Esophagus squamous epithelium (tissue), 5 donors: ENCODE data around the gene BAZ2B. TPM values are rescaled to one million over a fixed set of nuclear protein-coding genes. Genes with fewer than 3 reads are reported as not detected.

Source experiments
- DNase-seq: peaks from one replicate; lab custom pipeline; 2025; lab: John Stamatoyannopoulos, UW
- H3K27ac ChIP-seq, 4 donors: fragments of 200-600 bp; sonication (generic); one replicate each; pipeline ENCODE4 v1.5.1; 2016 to 2019; ENCODE audit warnings: mild to moderate bottlenecking in 1 of 4
- H3K27me3 ChIP-seq, 4 donors: fragments of 200-600 bp; sonication (generic); 1 replicate in 3 of 4; 2 replicates in 1 of 4; pipeline versions ENCODE4 v1.5.1 to v1.6.0; 2017 to 2021; ENCODE audit warnings: antibody characterized with exemption in 1 of 4
- H3K36me3 ChIP-seq, 3 donors: fragments of 200-600 bp; sonication (generic); one replicate each; pipeline ENCODE4 v1.5.1; 2016 to 2019
- H3K4me1 ChIP-seq, 3 donors: fragments of 200-600 bp; sonication (generic); one replicate each; pipeline ENCODE4 v1.5.1; 2017 to 2019
- H3K4me3 ChIP-seq, 4 donors: fragments of 200-600 bp; sonication (generic); 1 replicate in 3 of 4; 2 replicates in 1 of 4; pipeline ENCODE4 v1.5.1; 2016 to 2019; ENCODE audit warnings: mild to moderate bottlenecking in 2 of 4, moderate library complexity in 1 of 4
- H3K9me3 ChIP-seq, 3 donors: fragments of 200-600 bp; sonication (generic); one replicate each; pipeline ENCODE4 v1.5.1; 2016 to 2019
- CTCF ChIP-seq, 6 experiments: fragments of 450-650 bp in 4 of 6; fragments of 200-600 bp in 2 of 6; sonication (generic) in 2 of 6; IDR thresholded peaks; one replicate each; pipeline ENCODE4 v1.5.1; 2016 to 2019; ENCODE audit warnings: antibody characterized with exemption in 6 of 6, mild to moderate bottlenecking in 4 of 6, moderate library complexity in 4 of 6
- POLR2A ChIP-seq, 4 donors: fragments of 450-650 bp; IDR thresholded peaks; one replicate each; pipeline ENCODE4 v1.6.1; 2017; ENCODE audit warnings: antibody characterized with exemption in 4 of 4, mild to moderate bottlenecking in 4 of 4, moderate library complexity in 3 of 4
- WGBS, 2 donors: methylation state at CpG; one replicate each; pipeline ENCODE4 v1.1.5; 2018; 5-methylcytosine and 5-hydroxymethylcytosine counted together
- intact Hi-C: fragments of 100-400 bp; cut with DNase I; formaldehyde crosslinking; loops from one replicate; pipeline ENCODE4 v1.15.0; 2022
- total RNA-seq, 4 donors: library from RNA; depleted of rRNA; stranded (reverse); fragments of >200 nt; gene quantifications; one replicate each; pipeline ENCODE4 v1.1.0, GENCODE V29; 2016
- donor health status: DM: yes; HTN: yes; CAD: no.

BAZ2B gene
- total RNA-seq, 4 donors from 2014 or later: 41.6 to 94.6 (median 54.1) TPM

DNA sequence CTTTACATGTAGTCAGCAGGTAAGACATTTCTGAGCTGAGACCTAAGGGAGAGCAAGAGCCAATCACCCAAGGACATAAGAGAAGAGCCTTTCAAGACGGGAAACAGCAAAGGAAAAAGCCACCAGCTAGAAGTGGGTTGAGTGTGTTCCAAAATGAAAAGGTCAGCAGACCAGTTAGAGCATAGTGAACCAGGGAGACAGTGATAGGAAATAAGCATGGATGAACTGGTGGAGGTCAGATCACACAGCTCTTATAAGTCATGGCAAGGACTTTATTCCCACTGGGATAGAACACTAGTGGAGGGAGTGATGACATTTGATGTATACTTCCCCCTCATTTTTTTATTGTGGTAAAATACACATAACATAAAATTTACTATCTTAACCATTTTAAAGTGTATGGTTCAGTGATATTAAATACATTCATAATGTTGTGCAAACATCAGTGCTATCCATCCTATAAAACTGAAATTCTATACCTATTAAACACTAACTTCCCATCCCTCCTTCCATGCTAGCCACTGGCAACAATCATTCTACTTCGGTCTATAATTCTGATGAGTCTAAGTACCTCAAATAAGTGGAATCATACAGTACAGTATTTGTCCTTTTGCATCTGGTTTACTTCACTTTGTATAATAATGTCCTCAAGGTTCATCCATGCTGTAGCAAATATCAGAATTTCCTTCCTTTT is 174.0 kb downstream of the BAZ2B start:
- H3K9me3 ChIP-seq: no peaks in the 10 kb centered on the region
- H3K27ac ChIP-seq: no peak overlapping the region
- H3K27me3 ChIP-seq: no peaks in the 10 kb centered on the region
- peaks cover 0 to 95% (median 10%) of the 10 kb centered on the region in 3 donors for H3K36me3 ChIP-seq
- TF ChIP-seq POLR2A (IDR thresholded peaks at IDR 0.05) (no peak), CTCF (IDR thresholded peaks at IDR 0.05) (no peak)
- WGBS, 2 donors: 88 to 90% methylated on average over 2 of the region's 2 CpGs
- H3K4me3 ChIP-seq: no peak overlapping the region
- intact Hi-C loops: no loop called here
- DNase-seq: no peak
- H3K4me1 ChIP-seq: no peaks in the 10 kb centered on the region

DNA sequence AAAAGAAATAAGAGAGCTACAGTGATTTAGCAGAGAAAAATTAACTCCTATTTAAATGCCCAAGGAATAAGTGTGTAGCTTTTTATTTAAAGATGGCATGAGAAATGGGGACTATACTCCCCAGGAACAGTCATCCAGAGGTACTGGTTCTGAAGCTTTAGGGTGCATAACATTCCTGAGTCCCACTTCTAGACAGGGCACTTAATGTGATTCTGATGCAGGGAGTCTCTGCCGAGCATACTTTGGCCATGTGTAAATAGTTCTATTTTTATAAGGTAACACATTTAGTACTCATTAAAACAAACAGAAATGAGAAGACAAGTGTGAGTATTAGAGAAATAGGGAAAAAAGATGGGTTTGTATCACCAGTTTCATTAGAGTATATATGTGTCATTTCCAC is 175.2 kb downstream of the BAZ2B start:
- no peaks in the 10 kb centered on the region for H3K4me1 ChIP-seq
- 73 to 76% methylated on average over 1 of the region's 1 CpG for WGBS, 2 donors
- no peak overlapping the region for H3K4me3 ChIP-seq
- no peaks in the 10 kb centered on the region for H3K9me3 ChIP-seq
- no peaks in the 10 kb centered on the region for H3K27me3 ChIP-seq
- TF ChIP-seq POLR2A (IDR thresholded peaks at IDR 0.05): no peak
- TF ChIP-seq CTCF (IDR thresholded peaks at IDR 0.05): no peak
- no peak for DNase-seq
- H3K27ac ChIP-seq: no peak overlapping the region
- H3K36me3 ChIP-seq: peaks cover 0 to 95% (median 9%) of the 10 kb centered on the region in 3 donors
- intact Hi-C loops: no loop called here

GRCh38 chr2:159439421-159439820 is 176.9 kb downstream of the BAZ2B start:
- Histone ChIP-seq H3K27ac (no peak overlapping the region), H3K4me3 (no peak overlapping the region), H3K36me3 (peaks cover 0 to 94% (median 0%) of the 10 kb centered on the region in 3 donors), H3K9me3 (no peaks in the 10 kb centered on the region), H3K27me3 (no peaks in the 10 kb centered on the region), H3K4me1 (no peaks in the 10 kb centered on the region)
- TF ChIP-seq POLR2A (IDR thresholded peaks at IDR 0.05) (no peak), CTCF (IDR thresholded peaks at IDR 0.05) (no peak)
- DNase-seq: no peak
- intact Hi-C loops: no loop called here

DNA sequence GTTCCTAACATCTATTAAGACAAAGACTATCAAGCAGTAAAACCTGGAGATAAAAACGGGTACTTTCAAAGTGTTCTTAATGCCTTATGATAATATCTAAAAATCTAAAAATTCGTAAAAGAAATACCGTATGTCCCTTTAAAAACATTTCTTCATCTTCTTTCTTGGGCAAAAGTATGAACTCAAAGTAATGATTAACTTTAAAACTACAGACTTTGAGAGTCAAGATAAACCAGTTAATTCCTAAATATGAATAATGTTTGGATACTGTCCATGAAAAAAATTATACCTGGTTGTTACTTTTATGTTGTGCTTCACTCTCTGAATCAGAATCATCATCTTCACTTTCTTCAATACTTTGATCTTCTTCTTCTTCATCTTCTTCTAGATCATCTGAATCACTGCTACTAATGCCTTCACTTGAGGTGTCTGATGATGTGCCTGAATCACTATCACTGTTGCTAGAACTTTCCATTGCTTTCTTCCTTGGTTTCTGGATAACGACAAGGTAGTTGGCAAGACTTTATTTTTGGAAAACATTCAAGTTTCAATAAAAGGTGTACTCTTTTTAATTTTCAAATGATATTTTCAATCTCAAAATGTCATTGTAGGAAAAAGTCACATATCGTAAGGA is 177.5 kb downstream of the BAZ2B start:
- H3K36me3 ChIP-seq: peaks cover 0 to 94% (median 0%) of the 10 kb centered on the region in 3 donors

More for the DNA sequence above, 177.5 kb downstream of the BAZ2B start:
- no peak for DNase-seq
- WGBS, 2 donors: 84 to 88% methylated on average over 5 of the region's 5 CpGs
- Histone ChIP-seq H3K9me3 (no peaks in the 10 kb centered on the region), H3K27ac (no peak overlapping the region), H3K27me3 (no peaks in the 10 kb centered on the region), H3K4me3 (no peak overlapping the region), H3K4me1 (no peaks in the 10 kb centered on the region)
- intact Hi-C loops: no loop called here
- no peak for TF ChIP-seq POLR2A (IDR thresholded peaks at IDR 0.05)
- TF ChIP-seq CTCF (IDR thresholded peaks at IDR 0.05): no peak
